ENCODE results near the gene DISC1.

Gene DISC1

DNA sequence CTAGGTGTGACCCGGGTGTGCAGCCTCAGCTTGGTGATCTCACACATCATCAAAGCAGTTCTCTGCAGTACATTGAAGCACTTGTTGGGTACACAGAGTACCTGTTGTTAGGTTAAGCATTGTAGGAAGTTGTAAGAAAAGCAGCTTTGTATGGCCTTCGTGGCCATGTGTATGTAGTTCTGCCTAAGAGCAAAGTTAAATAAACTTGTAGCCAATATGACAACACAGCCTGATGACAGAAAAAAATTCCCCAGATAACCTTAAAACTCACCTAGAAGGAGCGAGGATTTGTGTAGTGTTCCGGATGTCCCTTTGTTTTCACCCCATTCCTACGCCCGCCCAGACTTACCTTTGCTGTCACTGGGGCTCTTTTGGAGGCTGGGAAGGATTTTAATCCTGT is 48.0 kb downstream of the DISC1 start:
- DNase-seq: no peak

DNA sequence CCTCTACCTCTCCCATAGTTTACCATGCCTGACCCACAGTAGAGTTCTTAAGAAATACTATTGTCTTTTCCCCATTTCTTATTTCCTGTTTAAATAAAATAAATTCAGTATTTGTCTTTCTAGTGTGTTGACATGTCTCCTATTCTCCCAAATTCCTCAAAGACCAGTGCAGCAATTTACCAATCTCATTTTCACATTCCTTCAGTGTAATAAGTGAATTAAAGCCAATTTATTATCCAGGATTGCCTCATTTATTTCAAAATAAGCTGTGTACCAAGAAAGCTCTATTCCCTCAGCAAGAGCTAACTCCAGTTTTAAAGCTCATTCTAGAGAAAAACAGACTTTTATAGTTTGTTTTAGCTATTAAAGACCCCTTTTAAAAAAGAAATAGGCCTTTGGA is 49.9 kb downstream of the DISC1 start:
- DNase-seq: no peak

DNA sequence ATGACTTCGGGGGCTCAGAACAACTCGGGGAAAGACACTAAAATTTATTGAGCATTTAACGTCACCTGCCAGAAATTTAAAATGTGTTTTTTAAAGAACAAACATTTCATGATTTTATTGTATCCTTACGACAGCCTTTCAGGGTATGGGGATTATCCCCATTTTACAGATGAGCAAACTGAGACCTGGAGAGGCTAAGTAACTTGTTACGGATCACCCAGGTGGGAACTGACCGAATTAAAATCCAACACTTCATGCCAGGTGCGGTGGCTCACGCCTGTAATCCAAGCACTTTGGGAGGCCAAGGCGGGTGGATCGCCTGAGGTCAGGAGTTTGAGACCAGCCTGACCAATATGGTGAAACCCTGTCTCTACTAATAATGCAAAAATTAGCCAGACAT is 50.9 kb downstream of the DISC1 start:
- DNase-seq: no peak

DNA sequence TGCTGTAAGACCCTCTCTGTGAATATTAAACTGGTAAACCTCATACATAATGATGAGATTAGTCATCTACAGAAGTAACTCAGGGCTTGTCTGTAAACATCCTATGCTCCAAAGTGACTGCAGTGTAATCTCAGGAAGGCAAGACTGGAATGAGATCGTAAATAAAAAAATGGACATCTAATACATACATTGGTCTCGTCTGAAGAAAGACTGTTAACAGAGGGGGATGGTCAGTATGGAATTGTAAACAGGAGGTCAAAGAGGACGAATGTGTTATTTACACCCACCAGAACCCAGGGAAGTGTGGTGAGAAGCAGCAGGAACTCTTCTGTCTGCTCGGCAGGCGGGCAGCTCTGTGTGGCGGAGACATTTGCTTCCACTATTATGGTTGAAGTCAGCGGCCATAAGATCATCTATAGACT is 51.4 kb downstream of the DISC1 start:
- DNase-seq: no peak

DNA sequence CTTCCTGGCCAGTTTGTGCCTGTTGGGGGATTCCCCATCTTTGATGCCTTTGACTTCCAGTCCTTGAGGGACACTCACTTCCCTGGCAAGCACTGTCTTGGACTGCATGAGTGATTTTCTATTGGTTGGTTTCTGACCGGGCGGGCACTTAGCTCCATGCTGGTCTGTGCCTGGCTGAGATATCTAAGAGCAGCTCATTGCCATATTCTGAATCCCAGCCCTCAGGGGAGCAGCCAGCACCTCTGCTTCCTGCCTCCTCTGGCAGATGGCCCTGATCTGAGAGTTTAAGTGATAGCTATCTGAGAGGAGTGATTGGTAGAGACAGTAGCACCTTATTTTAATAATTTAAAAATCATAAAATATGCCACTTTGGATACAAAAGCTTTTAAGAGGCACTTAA is 52.5 kb downstream of the DISC1 start:
- no peak for DNase-seq

DNA sequence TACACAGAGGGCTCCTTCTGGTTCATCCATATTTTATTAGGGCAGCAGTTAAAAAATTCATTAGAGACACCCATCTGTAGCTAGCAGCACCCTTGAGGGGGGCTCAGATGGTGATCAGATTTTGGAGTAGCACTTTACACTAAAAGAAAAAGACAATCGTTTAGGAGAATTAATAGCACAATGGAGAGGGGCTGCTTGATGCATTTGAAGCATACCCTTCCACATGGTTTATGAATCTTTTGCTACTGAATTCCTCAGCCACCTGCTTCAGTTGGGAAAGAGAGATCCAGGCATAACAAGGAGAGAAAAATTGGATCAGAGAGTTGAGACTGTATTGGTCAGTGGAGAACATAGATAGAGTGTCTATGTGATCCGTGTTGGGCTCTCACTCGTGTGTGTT is 54.4 kb downstream of the DISC1 start:
- no peak for DNase-seq

DNA sequence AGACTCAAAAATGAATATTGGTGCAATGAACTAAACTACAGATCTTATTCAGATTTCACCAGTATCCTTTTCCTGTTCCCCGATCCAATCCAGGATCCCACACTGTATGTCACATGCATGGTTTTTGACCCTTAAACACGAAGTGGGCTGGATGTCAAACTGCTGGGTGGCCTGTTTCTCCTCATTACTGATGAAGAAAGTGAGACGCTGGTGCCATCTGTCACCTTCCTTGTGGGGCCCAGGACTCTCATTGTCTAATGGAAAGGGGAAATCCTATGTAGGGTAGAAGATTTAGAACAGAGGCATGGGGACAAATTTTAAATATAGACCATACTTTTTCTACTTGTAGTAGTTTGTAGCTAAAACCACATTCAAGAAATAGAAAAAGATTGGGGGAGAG is 56.2 kb downstream of the DISC1 start:
- DNase-seq: no peak

DNA sequence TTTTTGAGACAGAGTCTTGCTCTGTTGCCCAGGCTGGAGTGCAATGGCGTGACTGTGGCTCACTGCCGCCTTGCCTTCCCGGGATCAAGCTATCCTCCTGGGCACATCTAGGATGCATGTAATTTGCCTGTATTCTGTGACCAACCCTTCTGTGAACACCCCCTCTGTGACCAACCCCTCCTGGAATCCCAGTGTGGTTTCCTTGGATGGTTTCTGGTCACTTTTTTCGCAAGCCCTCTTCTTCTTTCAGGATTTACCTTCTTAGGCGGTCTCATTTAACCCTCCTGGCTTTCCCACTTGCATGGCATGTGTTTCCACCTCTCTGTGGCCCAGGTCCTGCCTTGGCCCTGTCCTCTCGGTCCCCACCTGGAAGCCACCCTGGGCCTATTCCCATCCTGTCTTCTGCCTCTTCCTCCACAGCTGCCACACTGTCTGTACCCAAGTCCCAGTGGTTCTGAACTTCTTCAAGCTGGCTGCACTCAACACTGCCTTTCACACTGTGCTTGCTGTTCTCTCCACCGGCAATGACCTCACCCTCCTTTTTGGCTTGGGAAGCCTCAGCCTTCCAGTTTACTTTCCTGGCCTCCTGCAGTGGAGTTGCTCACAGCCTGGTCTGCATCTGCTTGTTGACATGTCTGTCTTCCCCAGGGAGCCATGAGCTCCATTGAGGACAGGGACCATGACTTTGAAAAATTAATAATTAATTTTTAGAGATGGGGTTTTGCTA is 57.0 kb downstream of the DISC1 start:
- DNase-seq: no peak

DNA sequence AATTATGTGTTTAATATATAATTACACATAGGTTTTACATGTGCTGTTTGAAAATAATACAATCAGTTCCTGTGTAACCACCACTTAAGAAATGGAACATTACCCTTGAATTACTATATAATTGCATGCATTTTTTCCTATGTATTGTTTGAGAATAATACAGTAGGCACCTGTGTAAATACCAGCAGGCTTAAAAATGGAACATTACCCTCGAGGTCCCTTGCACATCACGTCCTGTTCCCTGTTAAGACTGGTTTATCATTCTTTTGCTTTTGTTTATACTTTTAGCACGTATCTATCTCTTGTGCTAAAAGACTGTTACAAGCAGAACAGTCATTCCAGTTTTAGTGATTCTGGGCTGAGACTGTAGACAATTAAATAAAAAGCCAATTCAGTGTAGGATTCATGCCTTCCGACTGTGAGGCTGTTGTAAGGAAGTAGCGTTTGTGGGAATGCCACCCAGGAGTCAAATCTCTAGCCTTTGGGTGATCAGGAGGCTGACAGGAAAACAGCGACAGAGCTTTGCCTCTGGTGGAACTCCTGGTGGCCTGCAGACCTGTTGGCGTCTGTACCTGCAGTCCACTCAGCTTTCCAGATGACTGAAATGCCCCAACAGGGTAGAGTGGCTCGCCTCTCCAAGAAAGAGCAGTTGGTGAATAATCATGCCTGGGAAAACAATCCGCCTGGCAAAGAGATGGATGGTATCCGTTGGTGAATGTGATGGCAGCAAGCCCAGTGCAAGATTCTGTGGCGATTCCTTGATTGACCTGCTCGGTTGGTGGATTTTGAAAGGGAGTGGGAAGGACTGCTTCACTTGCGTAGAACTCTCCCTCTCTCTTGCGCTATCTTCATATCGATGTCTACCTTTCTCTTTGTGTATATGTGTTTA is 58.0 kb downstream of the DISC1 start:
- DNase-seq: no peak

DNA sequence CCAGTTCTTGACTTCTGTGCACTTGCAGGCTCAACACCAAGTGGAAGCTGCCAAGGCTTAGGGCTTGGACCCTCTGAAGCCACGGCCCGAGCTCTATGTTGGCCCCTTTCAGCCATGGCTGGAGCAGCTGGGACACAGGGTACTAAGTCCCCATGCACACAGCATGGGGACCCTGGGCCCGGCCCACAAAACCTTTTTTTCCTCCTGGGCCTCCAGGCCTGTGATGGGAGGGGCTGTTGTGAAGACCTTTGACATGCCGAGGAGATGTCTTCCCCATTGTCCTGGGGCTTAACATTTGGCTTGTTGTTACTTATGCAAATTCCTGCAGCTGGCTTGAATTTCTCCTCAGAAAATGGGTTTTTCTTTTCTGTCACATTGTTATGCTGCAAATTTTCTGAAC is 59.8 kb downstream of the DISC1 start:
- no peak for DNase-seq

DNA sequence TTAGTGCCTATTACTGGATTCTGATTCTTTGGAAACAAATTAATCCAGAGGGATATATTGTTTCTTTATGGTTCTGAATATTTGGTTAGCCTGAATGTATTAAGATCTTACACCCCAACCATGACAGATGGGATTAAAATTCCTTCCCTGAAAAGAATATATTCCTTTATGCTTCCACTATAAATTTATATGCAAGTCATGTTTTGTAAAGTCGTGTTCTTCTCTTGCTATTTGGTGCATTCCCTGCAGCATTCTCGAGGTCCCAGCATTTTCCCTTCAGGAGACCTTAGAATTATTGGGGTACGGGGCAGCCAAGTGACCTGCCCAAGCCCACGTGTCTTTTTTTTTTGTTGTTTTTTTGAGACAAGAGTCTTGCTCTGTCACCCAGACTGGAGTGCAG is 62.4 kb downstream of the DISC1 start:
- no peak for DNase-seq

DNA sequence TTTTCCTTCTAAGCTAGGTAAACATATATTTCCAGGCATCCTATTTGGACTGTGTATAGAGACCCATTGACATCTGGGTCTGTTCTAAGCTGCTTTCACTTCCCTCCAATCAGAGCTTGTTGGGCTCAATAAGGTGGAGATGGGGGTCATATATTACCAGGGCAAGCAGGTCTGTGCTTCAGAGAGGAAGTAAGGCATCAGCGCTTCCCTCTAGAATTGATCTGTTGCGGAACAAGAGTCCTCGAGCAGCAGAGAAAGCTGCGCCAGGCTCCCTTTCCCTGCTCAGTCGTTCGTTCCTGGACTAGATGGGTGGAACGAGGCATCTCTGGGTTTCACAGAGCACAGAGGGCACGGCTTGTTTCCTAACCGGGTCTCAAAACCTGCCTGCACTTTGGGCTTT is 63.5 kb downstream of the DISC1 start:
- DNase-seq: no peak

DNA sequence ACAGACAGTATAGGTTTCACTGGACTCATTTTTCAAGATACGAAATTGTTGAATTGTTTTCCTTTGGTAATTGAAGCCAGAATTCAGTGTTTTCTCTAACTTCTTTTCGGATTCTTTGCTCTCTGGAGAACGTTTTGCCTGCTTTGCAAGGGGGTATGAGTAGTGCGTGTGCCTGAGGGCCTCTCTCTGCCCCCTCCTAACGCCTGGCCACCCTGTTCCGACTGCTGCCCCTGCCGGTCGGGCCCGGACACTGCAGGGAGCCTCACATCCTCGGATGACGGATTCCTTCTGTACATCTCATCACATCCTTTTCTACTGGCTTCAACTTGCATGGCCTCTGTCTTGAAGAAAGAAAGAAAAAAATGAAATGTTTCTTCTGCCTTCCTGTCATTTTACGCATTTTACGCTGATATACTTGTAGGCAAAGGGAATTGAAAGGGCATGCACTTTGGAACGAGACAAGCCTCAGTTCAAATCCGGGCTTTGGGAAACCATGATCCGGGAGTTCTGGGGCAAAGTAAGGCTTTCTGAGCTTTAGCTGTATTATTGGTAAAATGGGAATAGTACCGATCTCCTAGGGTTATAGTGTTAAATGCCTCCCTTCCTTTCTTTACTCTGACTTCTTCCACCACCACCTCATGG is 65.1 kb downstream of the DISC1 start:
- DNase-seq: peak; percentile 73

DNA sequence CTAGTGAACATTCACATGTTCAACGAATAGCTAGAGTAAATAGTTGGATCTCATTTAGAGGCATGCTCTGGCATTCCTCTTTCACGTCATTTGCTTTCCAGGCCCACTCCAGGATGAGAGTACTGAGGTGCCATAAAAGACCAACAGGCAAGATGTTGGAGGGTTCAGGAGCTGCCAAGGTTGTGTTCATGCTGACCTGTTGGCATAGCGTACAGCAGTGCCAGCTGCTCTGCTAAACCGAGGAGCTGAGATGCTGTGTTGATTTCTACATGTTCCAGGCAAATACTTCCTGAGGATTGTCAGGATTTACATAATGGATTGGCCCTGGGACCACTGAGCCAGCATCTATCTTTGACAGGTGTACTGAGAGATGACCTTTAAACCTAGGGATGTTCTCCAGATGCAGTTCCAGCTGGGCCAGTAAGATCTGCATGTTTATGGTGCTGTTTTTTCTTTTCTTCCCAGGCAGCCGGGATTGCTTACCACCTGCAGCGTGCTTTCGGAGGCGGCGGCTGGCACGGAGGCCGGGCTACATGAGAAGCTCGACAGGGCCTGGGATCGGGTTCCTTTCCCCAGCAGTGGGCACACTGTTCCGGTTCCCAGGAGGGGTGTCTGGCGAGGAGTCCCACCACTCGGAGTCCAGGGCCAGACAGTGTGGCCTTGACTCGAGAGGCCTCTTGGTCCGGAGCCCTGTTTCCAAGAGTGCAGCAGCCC is 66.9 kb downstream of the DISC1 start:
- DNase-seq: no peak

DNA sequence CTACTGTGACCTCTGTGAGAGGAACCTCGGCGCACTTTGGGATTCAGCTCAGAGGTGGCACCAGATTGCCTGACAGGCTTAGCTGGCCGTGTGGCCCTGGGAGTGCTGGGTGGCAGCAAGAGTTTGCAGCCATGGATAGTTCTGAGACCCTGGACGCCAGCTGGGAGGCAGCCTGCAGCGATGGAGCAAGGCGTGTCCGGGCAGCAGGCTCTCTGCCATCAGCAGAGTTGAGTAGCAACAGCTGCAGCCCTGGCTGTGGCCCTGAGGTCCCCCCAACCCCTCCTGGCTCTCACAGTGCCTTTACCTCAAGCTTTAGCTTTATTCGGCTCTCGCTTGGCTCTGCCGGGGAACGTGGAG is 67.5 kb downstream of the DISC1 start:
- no peak for DNase-seq

DNA sequence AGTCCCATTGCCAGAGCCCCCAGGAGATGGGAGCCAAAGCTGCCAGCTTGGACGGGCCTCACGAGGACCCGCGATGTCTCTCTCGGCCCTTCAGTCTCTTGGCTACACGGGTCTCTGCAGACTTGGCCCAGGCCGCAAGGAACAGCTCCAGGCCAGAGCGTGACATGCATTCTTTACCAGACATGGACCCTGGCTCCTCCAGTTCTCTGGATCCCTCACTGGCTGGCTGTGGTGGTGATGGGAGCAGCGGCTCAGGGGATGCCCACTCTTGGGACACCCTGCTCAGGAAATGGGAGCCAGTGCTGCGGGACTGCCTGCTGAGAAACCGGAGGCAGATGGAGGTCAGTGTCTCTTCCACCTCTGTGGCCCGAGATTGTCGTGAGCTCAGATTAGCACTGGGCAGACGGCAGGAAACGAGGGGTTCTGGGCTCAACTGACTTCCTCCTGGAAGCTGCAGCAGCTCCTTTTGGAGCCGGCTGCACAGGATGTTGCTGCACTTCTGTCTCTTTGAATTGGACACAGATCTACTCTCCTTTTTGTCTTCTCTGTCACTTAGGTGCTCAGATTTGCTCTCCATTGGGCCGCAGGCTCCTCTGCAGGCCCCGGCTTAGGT is 68.0 kb downstream of the DISC1 start:
- no peak for DNase-seq

DNA sequence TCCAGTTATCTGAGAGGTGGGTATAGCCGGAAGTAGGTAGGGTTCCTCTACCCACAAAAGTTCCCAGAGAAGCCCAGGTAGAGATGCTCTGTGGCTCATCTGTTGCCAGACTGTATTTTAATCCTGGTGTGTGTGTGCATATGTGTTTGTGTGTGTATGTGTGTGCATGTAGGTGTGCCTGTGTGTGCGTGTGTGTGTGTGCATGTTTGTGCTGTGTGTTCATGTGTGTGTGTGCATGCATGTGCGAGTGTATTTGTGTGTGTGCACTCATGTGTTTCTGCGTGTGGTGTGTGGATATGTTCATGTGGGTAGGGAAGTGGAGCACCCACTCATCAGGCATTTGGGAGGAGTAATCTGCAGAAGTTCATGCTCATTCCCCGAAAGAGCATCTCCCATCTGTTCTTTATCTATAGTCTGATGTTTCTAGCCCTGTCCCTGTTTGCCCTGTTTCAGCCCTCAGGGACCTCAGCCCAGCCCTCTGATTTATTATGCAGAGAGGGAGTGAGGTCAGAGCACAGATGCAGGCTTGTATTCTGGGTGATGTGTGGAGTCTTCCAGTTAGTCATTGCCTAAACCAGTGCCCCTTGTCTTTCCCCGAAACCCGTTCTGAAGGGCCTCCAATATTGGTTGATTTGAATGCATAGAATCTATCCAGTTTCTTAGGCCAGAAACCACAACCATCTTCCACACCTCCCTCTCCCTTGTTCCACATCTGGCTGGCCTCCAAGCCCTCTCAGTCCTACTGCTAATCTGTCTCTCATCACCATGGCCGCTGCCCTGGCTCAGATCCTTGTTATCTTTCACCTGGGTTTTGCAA is 69.1 kb downstream of the DISC1 start:
- DNase-seq: no peak

DNA sequence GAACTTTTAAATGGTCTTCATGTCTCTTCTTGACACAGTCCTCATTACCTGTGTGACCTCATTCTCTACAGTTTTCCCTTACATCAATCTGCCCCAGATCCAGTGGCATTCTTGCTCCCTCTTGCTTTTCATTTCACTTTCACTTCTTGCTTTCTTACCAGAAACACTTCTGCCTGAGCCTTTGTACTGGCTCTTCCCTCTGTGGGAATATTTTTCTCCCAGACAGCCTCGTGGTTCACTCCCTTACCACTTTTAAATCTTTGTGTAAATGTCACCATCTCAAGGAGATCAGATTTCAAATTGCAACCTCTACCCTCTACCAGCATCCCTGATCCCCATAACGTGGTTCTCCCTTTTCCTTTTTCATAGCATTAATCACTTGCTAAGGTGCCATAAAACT is 73.2 kb downstream of the DISC1 start:
- no peak for DNase-seq

DNA sequence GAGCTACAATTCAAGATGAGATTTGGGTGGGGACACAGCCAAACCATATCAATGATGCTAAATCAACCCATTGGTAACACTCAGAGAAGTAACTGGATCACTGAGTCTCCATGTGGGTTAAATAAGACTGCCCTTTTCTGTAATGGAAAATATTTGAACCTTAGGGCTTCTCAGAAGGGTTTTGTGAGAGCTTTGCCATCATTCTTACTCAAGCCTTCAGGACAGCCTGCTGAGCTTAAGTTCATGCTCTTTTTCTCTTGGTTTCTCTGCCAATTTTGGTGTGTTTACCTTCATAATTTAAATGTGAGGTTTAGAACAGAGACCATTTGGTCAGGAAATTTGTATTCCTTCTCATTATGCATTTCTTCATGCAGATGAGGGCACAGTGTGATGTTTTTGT is 74.7 kb downstream of the DISC1 start:
- no peak for DNase-seq

DNA sequence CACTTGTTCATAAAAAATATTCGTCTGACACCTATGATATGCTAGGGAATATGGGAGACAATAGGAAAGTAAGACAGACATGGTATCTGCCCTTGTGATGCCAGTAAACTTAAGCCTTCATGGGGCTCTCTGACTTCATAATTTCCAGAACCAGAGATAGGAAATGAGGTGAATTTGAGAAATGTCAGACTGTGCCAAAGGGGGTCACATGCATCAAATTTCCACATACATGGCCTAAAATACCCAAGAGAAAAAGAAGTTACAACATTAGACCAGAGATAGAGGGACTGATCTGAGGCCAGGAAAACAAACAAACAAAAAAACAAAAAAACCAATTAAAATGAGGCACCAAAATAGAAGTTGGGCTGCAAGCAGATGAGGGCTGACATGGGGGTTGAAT is 75.7 kb downstream of the DISC1 start:
- DNase-seq: no peak

DNA sequence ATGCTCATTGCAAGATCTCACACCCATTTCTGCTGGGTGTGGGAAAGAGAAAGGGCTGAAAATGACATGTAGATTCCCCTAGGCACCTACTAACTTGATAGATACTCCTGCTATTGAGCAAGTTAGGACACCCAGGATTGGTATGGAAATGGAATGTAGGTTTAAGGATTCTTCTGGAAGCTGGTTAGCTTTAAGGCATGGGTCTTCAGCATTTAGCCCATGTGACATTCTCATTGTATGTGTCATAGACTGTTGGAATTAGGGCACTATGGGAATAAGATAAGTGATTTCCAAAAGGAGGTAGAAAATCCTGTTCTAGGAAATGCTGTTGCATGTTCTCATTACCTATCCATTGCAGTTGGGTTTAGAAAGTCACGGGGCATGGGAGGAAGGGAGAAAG is 76.2 kb downstream of the DISC1 start:
- no peak for DNase-seq

All from amniotic stem cell (primary cell).